Hepatocyte (in vitro differentiated cells): Measurements from ENCODE around the gene ACHE.

ENCODE experiments used
- EZH2 ChIP-seq: fragments of 200-600 bp; sonication (generic); IDR thresholded peaks from 2 replicates; pipeline ENCODE4 v1.6.1; 2016; ENCODE audit warnings: antibody characterized with exemption, mild to moderate bottlenecking, borderline replicate concordance
- EZH2phosphoT487 ChIP-seq: fragments of 200-600 bp; sonication (generic); IDR thresholded peaks from one replicate; pipeline ENCODE4 v1.6.1; 2018; ENCODE audit warnings: antibody characterized with exemption, mild to moderate bottlenecking, low read depth, moderate library complexity; ENCODE audit not compliant: unreplicated experiment, severe bottlenecking
- TF ChIP-seq, protein P1 (sequence below): fragments of 200-600 bp; sonication (generic); IDR thresholded peaks from 2 replicates; pipeline ENCODE4 v1.5.1; 2016; ENCODE audit warnings: antibody characterized with exemption, mild to moderate bottlenecking; ENCODE audit not compliant: poor library complexity

DNA sequence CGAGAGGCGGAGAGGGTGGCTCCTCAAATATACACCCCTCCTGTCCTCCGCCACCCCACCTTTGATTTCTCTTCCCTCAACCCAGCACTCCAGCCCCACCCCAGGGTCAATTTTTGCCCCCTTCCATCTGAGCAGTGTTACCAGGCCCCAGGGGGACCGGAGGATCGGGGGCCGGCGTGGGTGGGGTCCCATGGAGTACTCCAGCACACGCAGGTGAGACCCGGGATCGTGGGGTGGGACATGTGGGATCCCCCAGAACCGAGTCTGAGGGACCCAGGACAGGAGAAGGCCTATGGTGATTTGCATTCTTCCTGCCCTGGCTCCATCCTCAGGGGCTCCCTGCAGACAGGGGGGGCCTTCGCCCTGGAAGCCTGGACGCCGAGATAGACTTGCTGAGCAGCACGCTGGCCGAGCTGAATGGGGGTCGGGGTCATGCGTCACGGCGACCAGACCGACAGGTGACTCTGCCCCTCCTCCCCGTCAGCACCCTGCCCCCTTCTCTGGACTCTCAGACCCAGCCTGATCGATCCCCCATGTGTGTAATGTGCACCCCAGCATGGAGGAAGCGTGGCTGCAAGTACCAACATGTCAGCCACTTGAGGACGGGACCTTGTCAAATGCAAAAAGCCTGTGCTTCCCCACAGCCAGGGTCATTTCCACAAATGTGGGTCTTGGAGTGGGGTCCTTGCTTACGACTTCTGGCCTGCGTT, 27.8 kb downstream of the ACHE start:
- TF ChIP-seq, protein P1, sequence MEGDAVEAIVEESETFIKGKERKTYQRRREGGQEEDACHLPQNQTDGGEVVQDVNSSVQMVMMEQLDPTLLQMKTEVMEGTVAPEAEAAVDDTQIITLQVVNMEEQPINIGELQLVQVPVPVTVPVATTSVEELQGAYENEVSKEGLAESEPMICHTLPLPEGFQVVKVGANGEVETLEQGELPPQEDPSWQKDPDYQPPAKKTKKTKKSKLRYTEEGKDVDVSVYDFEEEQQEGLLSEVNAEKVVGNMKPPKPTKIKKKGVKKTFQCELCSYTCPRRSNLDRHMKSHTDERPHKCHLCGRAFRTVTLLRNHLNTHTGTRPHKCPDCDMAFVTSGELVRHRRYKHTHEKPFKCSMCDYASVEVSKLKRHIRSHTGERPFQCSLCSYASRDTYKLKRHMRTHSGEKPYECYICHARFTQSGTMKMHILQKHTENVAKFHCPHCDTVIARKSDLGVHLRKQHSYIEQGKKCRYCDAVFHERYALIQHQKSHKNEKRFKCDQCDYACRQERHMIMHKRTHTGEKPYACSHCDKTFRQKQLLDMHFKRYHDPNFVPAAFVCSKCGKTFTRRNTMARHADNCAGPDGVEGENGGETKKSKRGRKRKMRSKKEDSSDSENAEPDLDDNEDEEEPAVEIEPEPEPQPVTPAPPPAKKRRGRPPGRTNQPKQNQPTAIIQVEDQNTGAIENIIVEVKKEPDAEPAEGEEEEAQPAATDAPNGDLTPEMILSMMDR, result no peak
- TF ChIP-seq EZH2, result no peak
- no peak for TF ChIP-seq EZH2phosphoT487
